Left ventricle myocardium inferior (tissue), 1 donor: ENCODE measurements around the gene GLT1D1. TPM values are rescaled to one million over a fixed set of nuclear protein-coding genes. Genes with fewer than 3 reads are reported as not detected.

Source experiments
- DNase-seq: peaks from one replicate; pipeline ENCODE4 v3.0.0-alpha.2; 2020
- H3K27ac ChIP-seq: fragments of 200-600 bp; replicated peaks from 2 replicates; pipeline ENCODE4 v1.8.0; 2021
- H3K27me3 ChIP-seq: fragments of 200-600 bp; 2 replicates; pipeline ENCODE4 v1.8.0; 2021; ENCODE audit warnings: low read depth
- H3K36me3 ChIP-seq: fragments of 200-600 bp; 2 replicates; pipeline ENCODE4 v1.8.0; 2021
- H3K4me1 ChIP-seq: fragments of 200-600 bp; 2 replicates; pipeline ENCODE4 v1.8.0; 2021
- H3K4me3 ChIP-seq: fragments of 200-600 bp; 2 replicates; pipeline ENCODE4 v1.8.0; 2021; ENCODE audit warnings: mild to moderate bottlenecking, moderate library complexity
- H3K9me3 ChIP-seq: fragments of 200-600 bp; replicated peaks from 2 replicates; pipeline ENCODE4 v1.8.0; 2021
- intact Hi-C: fragments of 100-400 bp; cut with micrococcal nuclease; formaldehyde crosslinking; loops from one replicate; pipeline ENCODE4 v1.11.0; 2022
- total RNA-seq: library from RNA; stranded (reverse); fragmentation: NEBNext Ultra II Directional; extraction: Animal tissue kit (Norgen Biotek cat#: 25700); gene quantifications from one replicate; pipeline ENCODE4 v1.2.1, GENCODE V29; 2021
- TF ChIP-seq, protein P1 (sequence below): fragments of 200-600 bp; IDR thresholded peaks from 2 replicates; pipeline ENCODE4 v1.8.0; 2021; ENCODE audit warnings: antibody characterized with exemption, mild to moderate bottlenecking, borderline replicate concordance
- donor health status: DM: no; HTN: yes; CAD: no; lungs with severe emphysema.

Gene GLT1D1
- total RNA-seq, 1 donor from 2014 or later = 11.8 TPM

GRCh38 chr12:128906485-128907137 is 53.3 kb downstream of the GLT1D1 start:
- Histone ChIP-seq H3K9me3 (no peaks in the 10 kb centered on the region), H3K36me3 (no peaks in the 10 kb centered on the region), H3K4me3 (no peak overlapping the region), H3K27me3 (no peaks in the 10 kb centered on the region), H3K4me1 (peaks cover 4% of the 10 kb centered on the region), H3K27ac (no peak overlapping the region)
- intact Hi-C loops = no loop called here
- no peak for DNase-seq
- TF ChIP-seq, protein P1, sequence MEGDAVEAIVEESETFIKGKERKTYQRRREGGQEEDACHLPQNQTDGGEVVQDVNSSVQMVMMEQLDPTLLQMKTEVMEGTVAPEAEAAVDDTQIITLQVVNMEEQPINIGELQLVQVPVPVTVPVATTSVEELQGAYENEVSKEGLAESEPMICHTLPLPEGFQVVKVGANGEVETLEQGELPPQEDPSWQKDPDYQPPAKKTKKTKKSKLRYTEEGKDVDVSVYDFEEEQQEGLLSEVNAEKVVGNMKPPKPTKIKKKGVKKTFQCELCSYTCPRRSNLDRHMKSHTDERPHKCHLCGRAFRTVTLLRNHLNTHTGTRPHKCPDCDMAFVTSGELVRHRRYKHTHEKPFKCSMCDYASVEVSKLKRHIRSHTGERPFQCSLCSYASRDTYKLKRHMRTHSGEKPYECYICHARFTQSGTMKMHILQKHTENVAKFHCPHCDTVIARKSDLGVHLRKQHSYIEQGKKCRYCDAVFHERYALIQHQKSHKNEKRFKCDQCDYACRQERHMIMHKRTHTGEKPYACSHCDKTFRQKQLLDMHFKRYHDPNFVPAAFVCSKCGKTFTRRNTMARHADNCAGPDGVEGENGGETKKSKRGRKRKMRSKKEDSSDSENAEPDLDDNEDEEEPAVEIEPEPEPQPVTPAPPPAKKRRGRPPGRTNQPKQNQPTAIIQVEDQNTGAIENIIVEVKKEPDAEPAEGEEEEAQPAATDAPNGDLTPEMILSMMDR = no peak

- Histone ChIP-seq H3K36me3 (no peaks in the 10 kb centered on the region), H3K27ac (no peak overlapping the region), H3K4me3 (no peak overlapping the region), H3K4me1 (peaks cover 4% of the 10 kb centered on the region), H3K9me3 (no peaks in the 10 kb centered on the region), H3K27me3 (no peaks in the 10 kb centered on the region)
- intact Hi-C loops = no loop called here
- TF ChIP-seq, protein P1 = no peak
- DNase-seq = no peak
These were observed 55.0 kb downstream of the GLT1D1 start for GRCh38 chr12:128908254-128908653.

- Histone ChIP-seq H3K27me3 (no peaks in the 10 kb centered on the region), H3K4me3 (no peak overlapping the region), H3K4me1 (peaks cover 4% of the 10 kb centered on the region), H3K27ac (no peak overlapping the region), H3K36me3 (no peaks in the 10 kb centered on the region), H3K9me3 (no peaks in the 10 kb centered on the region)
- DNase-seq = no peak
- TF ChIP-seq, protein P1 = no peak
- intact Hi-C loops = no loop called here
These were observed 56.4 kb downstream of the GLT1D1 start for GRCh38 chr12:128909653-128910052.

DNA sequence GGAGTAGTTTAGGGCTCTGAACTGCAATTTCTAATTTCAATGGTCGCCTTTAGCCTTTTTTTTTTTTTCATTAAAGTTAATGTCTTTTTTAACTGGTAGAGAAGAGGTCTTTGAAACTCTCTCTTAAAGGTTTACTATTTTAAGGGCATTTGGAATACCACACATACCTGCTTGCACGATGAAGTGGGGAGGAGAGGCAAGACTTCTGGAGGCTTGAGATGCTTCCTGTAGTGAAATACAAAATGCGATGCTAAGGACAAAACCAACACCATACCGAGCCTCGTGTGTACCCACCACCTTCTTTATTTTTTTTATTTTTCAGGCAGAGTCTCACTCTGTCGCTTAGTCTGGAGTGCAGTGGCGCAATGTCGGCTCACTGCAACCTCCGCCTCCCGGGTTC is 57.4 kb downstream of the GLT1D1 start:
- Histone ChIP-seq H3K4me1 (peaks cover 4% of the 10 kb centered on the region), H3K27me3 (no peaks in the 10 kb centered on the region), H3K36me3 (no peaks in the 10 kb centered on the region), H3K9me3 (no peaks in the 10 kb centered on the region), H3K27ac (no peak overlapping the region), H3K4me3 (no peak overlapping the region)
- DNase-seq = no peak
- TF ChIP-seq, protein P1 = no peak
- intact Hi-C loops = no loop called here

DNA sequence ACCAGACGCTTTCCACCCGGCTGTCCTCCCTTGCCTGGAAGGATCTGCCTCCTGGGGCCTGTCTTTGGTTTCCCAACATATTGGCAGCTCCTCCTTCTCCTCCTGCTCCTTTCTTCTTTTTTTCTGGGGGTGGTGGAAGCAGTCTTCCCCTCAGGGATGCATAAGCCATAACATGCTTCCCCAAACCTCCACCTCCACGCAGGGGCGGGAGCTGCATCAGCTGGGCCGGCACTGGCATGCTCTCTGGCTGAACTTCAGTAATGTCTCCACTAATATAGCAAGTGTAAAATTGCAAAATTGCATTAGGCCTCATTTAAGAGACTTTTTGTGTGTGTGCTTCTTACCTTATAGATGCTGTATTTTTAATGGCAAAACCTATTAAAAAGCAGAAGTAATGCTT is 58.6 kb downstream of the GLT1D1 start:
- H3K36me3 ChIP-seq = no peaks in the 10 kb centered on the region
- intact Hi-C loops = no loop called here
- peaks cover 4% of the 10 kb centered on the region for H3K4me1 ChIP-seq
- H3K27me3 ChIP-seq = no peaks in the 10 kb centered on the region
- TF ChIP-seq, protein P1 = no peak
- DNase-seq = no peak
- H3K27ac ChIP-seq = no peak overlapping the region
- no peak overlapping the region for H3K4me3 ChIP-seq
- no peaks in the 10 kb centered on the region for H3K9me3 ChIP-seq
